ENCODE results near the gene BTBD18.

BTBD18 gene

GRCh38 chr11:57751676-57752253 is at the start of gene BTBD18:
Gene BTBD18 (minus strand): TSS chr11:57751819. CDS start chr11:57751188, 631 bp downstream.
- no peak for DNase-seq (ENCODE audit: low read depth)

- no peak for DNase-seq (ENCODE audit: low read depth)
Measured at GRCh38 chr11:57801183-57801485, 49.5 kb upstream of the BTBD18 start.

GRCh38 chr11:57800444-57801182 is 49.0 kb upstream of the BTBD18 start:
- no peak for DNase-seq (ENCODE audit: low read depth)

GRCh38 chr11:57798905-57799559 is 47.4 kb upstream of the BTBD18 start:
- DNase-seq (ENCODE audit: low read depth), result no peak

GRCh38 chr11:57793351-57794115 is 41.9 kb upstream of the BTBD18 start:
- no peak for DNase-seq (ENCODE audit: low read depth)

GRCh38 chr11:57792870-57793269 is 41.3 kb upstream of the BTBD18 start:
- no peak for DNase-seq (ENCODE audit: low read depth)

- peak; percentile 65 for DNase-seq (ENCODE audit: low read depth)
Measured at GRCh38 chr11:57792060-57792541, 40.5 kb upstream of the BTBD18 start.

- no peak for DNase-seq (ENCODE audit: low read depth)
Measured at GRCh38 chr11:57791321-57792059, 39.9 kb upstream of the BTBD18 start.

- no peak for DNase-seq (ENCODE audit: low read depth)
Measured at GRCh38 chr11:57788703-57789088, 37.1 kb upstream of the BTBD18 start.

GRCh38 chr11:57787920-57788702 is 36.5 kb upstream of the BTBD18 start:
- no peak for DNase-seq (ENCODE audit: low read depth)

- DNase-seq (ENCODE audit: low read depth), result no peak
Measured at GRCh38 chr11:57787006-57787604, 35.5 kb upstream of the BTBD18 start.

- DNase-seq (ENCODE audit: low read depth), result no peak
Measured at GRCh38 chr11:57786436-57786835, 34.8 kb upstream of the BTBD18 start.

- no peak for DNase-seq (ENCODE audit: low read depth)
Measured at GRCh38 chr11:57785072-57785471, 33.5 kb upstream of the BTBD18 start.

GRCh38 chr11:57781529-57781943 is 29.9 kb upstream of the BTBD18 start:
- no peak for DNase-seq (ENCODE audit: low read depth)

- DNase-seq (ENCODE audit: low read depth), result no peak
Measured at GRCh38 chr11:57779276-57779675, 27.7 kb upstream of the BTBD18 start.

- no peak for DNase-seq (ENCODE audit: low read depth)
Measured at GRCh38 chr11:57778318-57779037, 26.9 kb upstream of the BTBD18 start.

- DNase-seq (ENCODE audit: low read depth), result no peak
Measured at GRCh38 chr11:57777969-57778317, 26.3 kb upstream of the BTBD18 start.

GRCh38 chr11:57776577-57777210 is 25.1 kb upstream of the BTBD18 start:
- DNase-seq (ENCODE audit: low read depth), result no peak

GRCh38 chr11:57776031-57776521 is 24.5 kb upstream of the BTBD18 start:
- DNase-seq (ENCODE audit: low read depth), result no peak

Data from stimulated activated CD8-positive, alpha-beta memory T cell treated with anti-CD3 and anti-CD28 coated beads, Interleukin-4, amount 100 ng/mL, for 24 hours (primary cell).